ENCODE measurements around the gene CAPN2. TPM values are rescaled to one million over a fixed set of nuclear protein-coding genes. Genes with fewer than 3 reads are reported as not detected.

CAPN2 gene
- total RNA-seq, 1 donor from 2014 or later = 391 TPM

DNA sequence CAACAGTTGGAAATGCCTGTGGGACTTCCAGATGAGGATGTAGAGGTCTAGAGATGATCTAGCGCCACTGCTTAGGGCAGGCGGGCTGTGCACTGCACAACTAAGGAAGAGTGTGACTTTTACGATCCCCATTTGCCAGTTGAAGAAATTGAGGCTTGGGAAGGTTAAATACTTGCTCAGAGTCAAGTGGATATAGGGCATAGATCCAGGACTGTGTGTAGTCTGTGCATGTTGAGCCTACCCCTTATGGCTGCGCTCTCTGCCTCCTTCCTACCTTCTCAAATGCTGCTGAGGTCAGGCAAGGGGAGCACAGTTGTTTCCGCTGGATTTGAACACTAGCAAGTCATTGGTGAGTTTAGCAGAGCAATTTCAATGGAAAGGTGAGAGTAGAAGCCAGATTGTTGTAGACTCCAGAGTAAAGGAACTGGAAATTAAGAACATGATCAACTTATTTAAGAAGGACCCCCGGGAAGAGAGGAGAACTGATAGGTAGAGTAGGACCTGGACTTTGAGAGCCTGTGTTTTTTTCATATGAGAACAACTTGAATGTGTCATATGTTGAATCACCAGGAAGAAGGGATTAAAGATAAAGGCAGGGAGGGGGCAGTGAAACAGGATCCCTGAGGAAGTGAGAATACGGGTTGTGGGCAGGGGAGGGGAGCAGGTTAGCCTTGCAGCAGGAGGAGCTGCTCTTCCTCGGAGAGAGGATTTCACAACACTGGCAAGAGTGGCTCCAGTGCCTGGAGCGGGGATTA lies 2.7 kb downstream of the CAPN2 start:
- Histone ChIP-seq H3K79me2 (ENCODE audit: insufficient read depth, low read length) (peaks cover 85% of the 10 kb centered on the region), H3K9ac (ENCODE audit: low read length) (peak overlapping the region; percentile 97), H3K27me3 (ENCODE audit: insufficient read depth, low read length) (no peaks in the 10 kb centered on the region), H3K36me3 (ENCODE audit: insufficient read depth, low read length) (peaks cover 30% of the 10 kb centered on the region), H3K4me3 (ENCODE audit: insufficient read depth, low read depth, low read length) (peak overlapping the region; percentile 98), H2AFZ (ENCODE audit: low read depth, low read length) (no peak overlapping the region), H3K27ac (ENCODE audit: low read depth, low read length) (peak overlapping the region; percentile 95), H4K20me1 (ENCODE audit: insufficient read depth, low read length) (peaks cover 65% of the 10 kb centered on the region), H3K4me2 (ENCODE audit: low read length) (peak overlapping the region; percentile 96), H3K9me3 (ENCODE audit: insufficient read depth, low read depth, low read length) (no peaks in the 10 kb centered on the region), H3K4me1 (ENCODE audit: insufficient read depth, low read length) (peaks cover 70% of the 10 kb centered on the region)
- no peaks in the 10 kb centered on the region for H3K9me3 Mint-ChIP-seq (ENCODE audit: unreplicated experiment)
- peaks cover 67% of the 10 kb centered on the region for H3K4me1 Mint-ChIP-seq (ENCODE audit: low read depth, unreplicated experiment)
- FAIRE-seq (no peak), DNase-seq (ENCODE audit: low read depth) (peak; percentile 94)
- peak overlapping the region; percentile 86 for H3K4me3 Mint-ChIP-seq (ENCODE audit: unreplicated experiment)
- no peak for TF ChIP-seq EZH2 (IDR thresholded peaks at IDR 0.05; ENCODE audit: insufficient read depth, low read length)
- TF ChIP-seq, protein P1, sequence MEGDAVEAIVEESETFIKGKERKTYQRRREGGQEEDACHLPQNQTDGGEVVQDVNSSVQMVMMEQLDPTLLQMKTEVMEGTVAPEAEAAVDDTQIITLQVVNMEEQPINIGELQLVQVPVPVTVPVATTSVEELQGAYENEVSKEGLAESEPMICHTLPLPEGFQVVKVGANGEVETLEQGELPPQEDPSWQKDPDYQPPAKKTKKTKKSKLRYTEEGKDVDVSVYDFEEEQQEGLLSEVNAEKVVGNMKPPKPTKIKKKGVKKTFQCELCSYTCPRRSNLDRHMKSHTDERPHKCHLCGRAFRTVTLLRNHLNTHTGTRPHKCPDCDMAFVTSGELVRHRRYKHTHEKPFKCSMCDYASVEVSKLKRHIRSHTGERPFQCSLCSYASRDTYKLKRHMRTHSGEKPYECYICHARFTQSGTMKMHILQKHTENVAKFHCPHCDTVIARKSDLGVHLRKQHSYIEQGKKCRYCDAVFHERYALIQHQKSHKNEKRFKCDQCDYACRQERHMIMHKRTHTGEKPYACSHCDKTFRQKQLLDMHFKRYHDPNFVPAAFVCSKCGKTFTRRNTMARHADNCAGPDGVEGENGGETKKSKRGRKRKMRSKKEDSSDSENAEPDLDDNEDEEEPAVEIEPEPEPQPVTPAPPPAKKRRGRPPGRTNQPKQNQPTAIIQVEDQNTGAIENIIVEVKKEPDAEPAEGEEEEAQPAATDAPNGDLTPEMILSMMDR (IDR thresholded peaks at IDR 0.05; ENCODE audit: insufficient read depth, low read depth, low read length) = no peak
- H3K27ac Mint-ChIP-seq (ENCODE audit: unreplicated experiment) = peak overlapping the region; percentile 51
- peaks cover 32% of the 10 kb centered on the region for H3K36me3 Mint-ChIP-seq (ENCODE audit: low read depth, unreplicated experiment)
- no peaks in the 10 kb centered on the region for H3K27me3 Mint-ChIP-seq (ENCODE audit: low read depth, unreplicated experiment)

DNA sequence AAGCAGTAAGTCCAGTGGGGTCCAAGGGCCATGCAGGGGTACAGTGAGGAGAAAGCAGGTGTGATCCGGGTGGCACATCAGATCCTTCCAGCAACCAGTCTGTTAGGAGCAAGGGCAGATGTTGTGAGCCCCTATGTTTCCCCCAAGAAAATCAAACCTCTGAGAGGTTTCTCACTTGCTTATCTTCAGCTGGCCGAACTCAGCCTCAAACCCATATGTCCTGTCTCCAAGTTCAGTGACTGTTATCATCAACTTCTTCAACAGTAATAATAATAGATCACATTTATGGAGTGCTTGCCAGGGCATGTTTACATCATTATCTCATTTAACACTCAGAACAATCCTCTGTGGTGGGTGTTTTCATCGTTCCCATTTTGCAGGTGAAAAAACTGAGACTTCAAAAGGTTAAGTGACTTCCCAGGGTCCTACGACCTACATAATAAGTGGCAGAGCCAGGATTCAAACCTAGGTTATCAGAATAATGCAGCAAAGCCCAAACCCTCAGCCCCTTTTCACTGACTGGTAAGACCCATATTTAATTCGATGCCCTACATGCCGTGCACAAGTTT lies 3.3 kb downstream of the CAPN2 start:
- no peak for DNase-seq (ENCODE audit: low read depth)
- Histone ChIP-seq H3K27me3 (ENCODE audit: insufficient read depth, low read length) (no peaks in the 10 kb centered on the region), H3K79me2 (ENCODE audit: insufficient read depth, low read length) (peaks cover 90% of the 10 kb centered on the region), H3K36me3 (ENCODE audit: insufficient read depth, low read length) (peaks cover 36% of the 10 kb centered on the region), H3K4me2 (ENCODE audit: low read length) (peak overlapping the region; percentile 96), H3K4me3 (ENCODE audit: insufficient read depth, low read depth, low read length) (peak overlapping the region; percentile 98), H3K9ac (ENCODE audit: low read length) (peak overlapping the region; percentile 97), H3K27ac (ENCODE audit: low read depth, low read length) (peak overlapping the region; percentile 95), H3K4me1 (ENCODE audit: insufficient read depth, low read length) (peaks cover 76% of the 10 kb centered on the region), H4K20me1 (ENCODE audit: insufficient read depth, low read length) (peaks cover 71% of the 10 kb centered on the region), H2AFZ (ENCODE audit: low read depth, low read length) (no peak overlapping the region), H3K9me3 (ENCODE audit: insufficient read depth, low read depth, low read length) (no peaks in the 10 kb centered on the region)
- Mint-ChIP-seq H3K36me3 (ENCODE audit: low read depth, unreplicated experiment) (peaks cover 38% of the 10 kb centered on the region), H3K4me3 (ENCODE audit: unreplicated experiment) (peak overlapping the region; percentile 86), H3K9me3 (ENCODE audit: unreplicated experiment) (no peaks in the 10 kb centered on the region), H3K27ac (ENCODE audit: unreplicated experiment) (peak overlapping the region; percentile 51), H3K27me3 (ENCODE audit: low read depth, unreplicated experiment) (no peaks in the 10 kb centered on the region), H3K4me1 (ENCODE audit: low read depth, unreplicated experiment) (peaks cover 73% of the 10 kb centered on the region)
- no peak for FAIRE-seq
- no peak for TF ChIP-seq EZH2 (IDR thresholded peaks at IDR 0.05; ENCODE audit: insufficient read depth, low read length)
- TF ChIP-seq, protein P1 (IDR thresholded peaks at IDR 0.05; ENCODE audit: insufficient read depth, low read depth, low read length) = no peak

Measured in astrocyte (in vitro differentiated cells and primary cell).